Glomerular endothelial cell (primary cell): ENCODE results near the gene GASK1B. TPM values are rescaled to one million over a fixed set of nuclear protein-coding genes. Genes with fewer than 3 reads are reported as not detected.

Source experiments
- DNase-seq: peaks from one replicate; pipeline ENCODE4 v3.0.0-alpha.2; 2011; ENCODE audit warnings: low read depth, low spot score; ENCODE audit errors: extremely low read depth
- total RNA-seq: library from RNA; depleted of rRNA; stranded (reverse); fragments of >200 nt; gene quantifications from 2 replicates; pipeline ENCODE4 v1.2.3, GENCODE V29; 2015

Gene GASK1B
- total RNA-seq: 46.6 and 157 TPM in 2 replicates

GRCh38 chr4:158172261-158173258, at the start of gene GASK1B:
GASK1B (minus strand) TSS chr4:158173025; CDS start chr4:158171375, 1,650 bp downstream.
- no peak for DNase-seq

- DNase-seq: no peak
Observed at GRCh38 chr4:158219623-158220022, 46.8 kb upstream of the GASK1B start.

GRCh38 chr4:158217763-158218162, 44.9 kb upstream of the GASK1B start:
- DNase-seq: no peak

- DNase-seq: no peak
Observed at GRCh38 chr4:158214856-158215255, 42.0 kb upstream of the GASK1B start.

GRCh38 chr4:158213466-158213865, 40.6 kb upstream of the GASK1B start:
- no peak for DNase-seq

GRCh38 chr4:158211222-158211621, 38.4 kb upstream of the GASK1B start:
- no peak for DNase-seq

GRCh38 chr4:158209825-158210807, 37.3 kb upstream of the GASK1B start, which contains the start of gene TMEM144:
TMEM144 (plus strand) TSS chr4:158210486; CDS start chr4:158212668, 2,182 bp downstream.
- DNase-seq: no peak

- no peak for DNase-seq
Observed at GRCh38 chr4:158208963-158209640, 36.3 kb upstream of the GASK1B start.

- DNase-seq: no peak
Observed at GRCh38 chr4:158203929-158204328, 31.1 kb upstream of the GASK1B start.

- DNase-seq: no peak
Observed at GRCh38 chr4:158203436-158203835, 30.6 kb upstream of the GASK1B start.

GRCh38 chr4:158202481-158202880, 29.7 kb upstream of the GASK1B start:
- DNase-seq: no peak

GRCh38 chr4:158201876-158202275, 29.1 kb upstream of the GASK1B start:
- no peak for DNase-seq

- no peak for DNase-seq
Observed at GRCh38 chr4:158201322-158201721, 28.5 kb upstream of the GASK1B start.

GRCh38 chr4:158200214-158200613, 27.4 kb upstream of the GASK1B start:
- DNase-seq: no peak

GRCh38 chr4:158197194-158197776, 24.5 kb upstream of the GASK1B start:
- no peak for DNase-seq

GRCh38 chr4:158195297-158195696, 22.5 kb upstream of the GASK1B start:
- no peak for DNase-seq

GRCh38 chr4:158193171-158193749, 20.4 kb upstream of the GASK1B start:
- DNase-seq: no peak

GRCh38 chr4:158192439-158193158, 19.8 kb upstream of the GASK1B start:
- DNase-seq: no peak

GRCh38 chr4:158190718-158191117, 17.9 kb upstream of the GASK1B start:
- DNase-seq: no peak
